Measurements from ENCODE around the gene VSIG10L. TPM values are rescaled to one million over a fixed set of nuclear protein-coding genes. Genes with fewer than 3 reads are reported as not detected.

Gene VSIG10L
- total and polyA plus RNA-seq, 7 donors, result 0.35 to 2.3 (median 0.79) TPM

DNA sequence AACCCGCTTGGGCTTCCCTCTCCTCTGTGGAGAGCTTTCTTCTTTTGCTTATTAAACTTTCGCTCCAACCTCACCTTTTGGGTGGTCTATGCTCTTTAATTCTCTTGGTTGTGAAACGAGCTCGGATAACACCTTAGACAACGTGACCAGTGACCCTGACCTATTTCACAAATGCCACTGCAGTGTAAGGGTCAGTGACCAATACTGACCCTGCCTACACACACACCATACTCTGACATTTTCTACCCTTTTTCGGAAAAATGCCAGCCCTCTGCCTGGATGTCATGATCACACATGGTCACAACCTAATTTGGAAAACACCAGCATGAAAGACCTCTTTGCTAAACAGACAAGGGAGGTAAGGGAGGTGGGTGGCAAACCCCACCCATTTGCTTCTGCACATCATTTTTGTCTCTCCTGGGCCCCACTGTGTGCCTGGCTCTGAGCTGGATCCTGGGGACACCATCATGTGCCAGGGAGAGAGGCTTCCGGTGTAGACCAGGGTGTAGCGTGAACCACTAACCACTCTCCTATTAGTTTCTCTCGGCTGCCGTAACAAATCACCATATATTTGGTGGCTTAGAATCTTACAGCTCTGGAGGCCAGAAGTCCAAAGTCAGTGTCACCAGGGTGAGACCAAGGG is 14.3 kb upstream of the VSIG10L start:
- DNase-seq, result no peak
- WGBS, 3 donors, result 90 to 94% (median 92%) methylated on average over 10 of the region's 10 CpGs
- no peak for ATAC-seq
- intact Hi-C loops (cut with DNase I), result no loop called here
- H3K9me3 ChIP-seq, result no peaks in the 10 kb centered on the region
- no peak for TF ChIP-seq CTCF (IDR thresholded peaks at IDR 0.05)
- peaks cover 3 to 18% of the 10 kb centered on the region in 2 donors for H3K36me3 ChIP-seq (ENCODE audit: insufficient read depth in 1 of 2, low read depth in 1 of 2)
- H3K4me3 ChIP-seq, result no peak overlapping the region
- H3K4me1 ChIP-seq, result no peaks in the 10 kb centered on the region
- H3K27me3 ChIP-seq (ENCODE audit: insufficient read depth in 3 of 3, low read length in 2 of 3), result no peaks in the 10 kb centered on the region
- no peak overlapping the region for H3K27ac ChIP-seq

GRCh38 chr19:51354742-51355148 is 12.8 kb upstream of the VSIG10L start:
- no peak for TF ChIP-seq CTCF (IDR thresholded peaks at IDR 0.05)
- DNase-seq, result peak in 1 of 2 donors; percentile 27
- 58 to 60% (median 60%) methylated on average over 8 of the region's 8 CpGs for WGBS, 3 donors
- Histone ChIP-seq H3K4me1 (no peaks in the 10 kb centered on the region), H3K27me3 (ENCODE audit: insufficient read depth in 3 of 3, low read length in 2 of 3) (no peaks in the 10 kb centered on the region), H3K4me3 (no peak overlapping the region), H3K36me3 (ENCODE audit: insufficient read depth in 1 of 2, low read depth in 1 of 2) (peaks cover 3 to 34% of the 10 kb centered on the region in 2 donors), H3K27ac (no peak overlapping the region), H3K9me3 (no peaks in the 10 kb centered on the region)
- no peak for ATAC-seq
- intact Hi-C loops (cut with DNase I), result no loop called here

DNA sequence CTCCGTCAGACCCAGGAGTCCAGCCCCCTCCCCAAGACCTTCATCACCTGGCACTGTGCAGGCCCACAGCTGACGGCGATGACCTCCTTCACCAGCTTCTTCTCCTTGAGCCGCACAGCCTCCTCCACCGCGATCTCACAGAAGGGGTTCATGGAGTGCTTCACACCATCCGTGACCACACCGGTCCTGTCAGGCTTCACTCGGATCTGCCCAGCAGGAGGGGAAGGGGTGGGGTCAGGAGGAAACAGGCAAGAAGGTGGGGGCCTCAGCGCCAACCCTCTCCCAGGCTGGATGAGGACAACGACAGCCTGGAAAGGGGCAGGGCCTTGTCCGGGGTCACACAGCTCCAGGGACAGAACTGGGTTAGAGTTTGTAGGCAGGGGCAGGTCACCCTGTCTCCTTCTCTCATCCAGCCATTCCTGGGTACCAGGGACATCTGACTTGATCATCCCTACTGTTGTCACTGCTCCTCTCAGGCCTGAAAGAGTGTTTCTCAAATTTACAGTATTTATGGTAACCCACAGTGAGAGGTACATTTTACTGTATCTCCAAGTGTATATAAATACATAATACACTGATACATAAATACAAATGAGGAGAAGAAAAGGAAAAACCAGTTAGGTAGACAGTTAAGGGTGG is 12.3 kb upstream of the VSIG10L start:
- Histone ChIP-seq H3K27me3 (ENCODE audit: insufficient read depth in 3 of 3, low read length in 2 of 3) (no peaks in the 10 kb centered on the region), H3K4me1 (no peaks in the 10 kb centered on the region), H3K4me3 (no peak overlapping the region), H3K27ac (no peak overlapping the region), H3K9me3 (no peaks in the 10 kb centered on the region), H3K36me3 (ENCODE audit: insufficient read depth in 1 of 2, low read depth in 1 of 2) (peaks cover 3 to 39% of the 10 kb centered on the region in 2 donors)
- no peak for TF ChIP-seq CTCF (IDR thresholded peaks at IDR 0.05)
- no peak for ATAC-seq
- intact Hi-C loops (cut with DNase I), result no loop called here
- 56 to 60% (median 60%) methylated on average over 12 of the region's 12 CpGs for WGBS, 3 donors
- peak in 1 of 2 donors; percentile 25 for DNase-seq

DNA sequence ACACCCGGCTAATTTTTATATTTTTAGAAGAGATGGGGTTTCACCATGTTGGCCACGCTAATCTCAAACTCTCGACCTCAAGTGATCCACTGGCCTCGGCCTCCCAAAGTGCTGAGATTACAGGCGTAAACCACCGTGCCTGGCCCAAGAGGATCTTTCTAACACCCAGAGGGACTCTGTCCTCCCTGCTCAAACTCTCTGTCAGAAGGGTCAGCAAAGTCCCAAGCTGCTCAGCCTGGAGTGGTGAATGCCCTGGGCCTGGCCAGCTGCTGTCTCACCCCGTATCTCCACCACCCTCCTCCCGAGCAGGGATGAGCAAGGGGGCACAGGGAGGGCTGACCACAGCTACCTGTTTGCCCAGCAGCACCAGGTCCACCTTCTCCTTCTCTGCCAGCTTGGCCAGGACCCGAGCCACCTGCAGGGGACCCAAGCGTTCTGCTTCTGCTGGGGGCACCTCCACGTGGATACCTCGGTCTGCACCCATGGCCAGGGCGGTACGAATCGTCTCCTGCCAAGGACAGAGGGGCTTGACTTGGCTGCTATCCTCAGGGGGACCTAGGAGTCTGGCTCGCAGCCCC is 10.9 kb upstream of the VSIG10L start:
- H3K27ac ChIP-seq, result no peak overlapping the region
- H3K4me1 ChIP-seq, result no peaks in the 10 kb centered on the region
- H3K36me3 ChIP-seq (ENCODE audit: insufficient read depth in 1 of 2, low read depth in 1 of 2), result peaks cover 3 to 51% of the 10 kb centered on the region in 2 donors
- DNase-seq (no peak), ATAC-seq (no peak)
- no peaks in the 10 kb centered on the region for H3K9me3 ChIP-seq
- no peak overlapping the region for H3K4me3 ChIP-seq
- 86 to 92% (median 90%) methylated on average over 15 to 16 of the region's 16 CpGs for WGBS, 3 donors
- intact Hi-C loops (cut with DNase I), result no loop called here
- H3K27me3 ChIP-seq (ENCODE audit: insufficient read depth in 3 of 3, low read length in 2 of 3), result no peaks in the 10 kb centered on the region
- TF ChIP-seq CTCF (IDR thresholded peaks at IDR 0.05), result no peak
